Lower leg skin (tissue), 3 donors: Measurements from ENCODE around the gene ERN1.
A peak's percentile ranks its signal among the peaks of the same experiment; 100 is the strongest.

ENCODE experiments used
- POLR2A ChIP-seq, 2 donors: fragments of 450-650 bp; IDR thresholded peaks; one replicate each; pipeline ENCODE4 v1.6.1; 2016 to 2017; ENCODE audit warnings: antibody characterized with exemption in 2 of 2, mild to moderate bottlenecking in 1 of 2, moderate library complexity in 1 of 2
- TF ChIP-seq, protein P1 (sequence below), 3 donors: fragments of 450-650 bp; IDR thresholded peaks; one replicate each; pipeline ENCODE4 v1.5.1; 2016; ENCODE audit warnings: antibody characterized with exemption in 3 of 3, mild to moderate bottlenecking in 3 of 3, moderate library complexity in 2 of 3

DNA sequence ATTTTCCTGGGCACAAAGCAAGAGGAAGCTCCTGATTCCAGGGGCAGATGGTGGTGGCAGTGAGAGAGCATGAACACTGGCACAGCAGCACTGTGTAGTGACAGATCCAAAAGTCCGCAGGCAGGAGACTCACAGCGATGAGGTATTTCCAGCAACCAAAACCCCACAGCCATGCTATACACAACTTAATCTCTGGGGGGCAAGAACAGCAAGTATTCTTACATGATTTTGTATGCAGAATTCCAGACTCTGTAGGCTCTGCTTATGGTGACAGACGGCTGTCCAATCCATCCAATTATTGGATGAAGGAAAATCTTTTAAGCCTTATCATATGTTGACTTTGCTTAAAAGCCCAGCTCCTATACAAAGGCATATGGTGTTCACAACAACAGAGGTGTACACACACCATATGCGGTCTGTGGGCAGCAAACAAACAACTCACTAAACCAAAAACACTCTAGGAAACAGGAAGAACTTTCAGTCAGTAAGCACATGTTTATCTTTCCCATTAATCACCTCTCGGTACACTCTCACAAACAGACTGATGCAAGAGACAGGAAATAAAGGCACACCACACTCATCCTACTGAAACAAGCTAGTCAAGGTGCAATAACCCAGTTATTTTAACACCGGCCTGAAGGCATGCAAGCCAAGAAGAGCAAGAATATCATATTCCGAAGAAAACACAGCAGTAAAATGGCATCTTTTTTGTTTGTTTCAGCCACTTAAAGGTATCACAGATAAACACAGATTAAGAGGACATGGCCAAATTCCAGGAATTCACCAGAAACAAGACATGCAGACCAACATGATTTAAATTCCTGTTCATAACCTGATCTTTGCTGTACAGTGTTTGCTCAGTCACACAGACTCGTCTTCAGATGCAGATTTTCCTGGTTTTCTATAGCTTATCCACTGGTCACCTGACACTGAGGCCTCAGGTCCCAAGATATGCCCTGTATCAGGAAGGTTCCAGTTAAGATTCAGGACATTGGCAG is 47.8 kb downstream of the ERN1 start:
- no peak for TF ChIP-seq POLR2A (IDR thresholded peaks at IDR 0.05)
- TF ChIP-seq, protein P1, sequence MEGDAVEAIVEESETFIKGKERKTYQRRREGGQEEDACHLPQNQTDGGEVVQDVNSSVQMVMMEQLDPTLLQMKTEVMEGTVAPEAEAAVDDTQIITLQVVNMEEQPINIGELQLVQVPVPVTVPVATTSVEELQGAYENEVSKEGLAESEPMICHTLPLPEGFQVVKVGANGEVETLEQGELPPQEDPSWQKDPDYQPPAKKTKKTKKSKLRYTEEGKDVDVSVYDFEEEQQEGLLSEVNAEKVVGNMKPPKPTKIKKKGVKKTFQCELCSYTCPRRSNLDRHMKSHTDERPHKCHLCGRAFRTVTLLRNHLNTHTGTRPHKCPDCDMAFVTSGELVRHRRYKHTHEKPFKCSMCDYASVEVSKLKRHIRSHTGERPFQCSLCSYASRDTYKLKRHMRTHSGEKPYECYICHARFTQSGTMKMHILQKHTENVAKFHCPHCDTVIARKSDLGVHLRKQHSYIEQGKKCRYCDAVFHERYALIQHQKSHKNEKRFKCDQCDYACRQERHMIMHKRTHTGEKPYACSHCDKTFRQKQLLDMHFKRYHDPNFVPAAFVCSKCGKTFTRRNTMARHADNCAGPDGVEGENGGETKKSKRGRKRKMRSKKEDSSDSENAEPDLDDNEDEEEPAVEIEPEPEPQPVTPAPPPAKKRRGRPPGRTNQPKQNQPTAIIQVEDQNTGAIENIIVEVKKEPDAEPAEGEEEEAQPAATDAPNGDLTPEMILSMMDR (IDR thresholded peaks at IDR 0.05), result peak in 1 of 3 donors; percentile 51
